B cell (primary cell): ENCODE results near the gene ADSS1. TPM values are rescaled to one million over a fixed set of nuclear protein-coding genes. Genes with fewer than 3 reads are reported as not detected.

ENCODE experiments used
- ATAC-seq: fragments of 200-7000 bp; cut with Tn5 transposase; one replicate; pipeline ENCODE4 v1.10.0; 2021; ENCODE audit warnings: low read depth, mild to moderate bottlenecking, moderate number of reproducible peaks, moderate library complexity
- CTCF ChIA-PET: fragments of 350-600 bp; sonication (Branson Sonifier 250); formaldehyde crosslinking; loops from one replicate; lab custom pipeline; 2021; ENCODE audit warnings: antibody characterized with exemption, inconsistent platforms; lab: Charles Lee
- POLR2A ChIA-PET: fragments of 350-600 bp; sonication (Branson Sonifier 250); formaldehyde crosslinking; loops from one replicate; lab custom pipeline; 2021; ENCODE audit warnings: antibody characterized with exemption; lab: Charles Lee
- DNase-seq: peaks from one replicate; pipeline ENCODE4 v3.0.0; 2013
- H2AFZ ChIP-seq: 2 replicates; pipeline ENCODE4 v1.6.1; 2012; ENCODE audit warnings: mild to moderate bottlenecking, low read depth, low read length; ENCODE audit not compliant: insufficient read depth, poor library complexity, severe bottlenecking
- H3K27ac ChIP-seq, 2 donors: 1 replicate in 1 of 2; 2 replicates in 1 of 2; pipeline ENCODE4 v1.5.1; 2012 to 2013; ENCODE audit warnings: low read length in 2 of 2, mild to moderate bottlenecking in 2 of 2, moderate library complexity in 1 of 2
- H3K27me3 ChIP-seq, 4 experiments: fragments of 200-600 bp in 1 of 4; sonication (generic) in 1 of 4; replicated peaks in 1 of 4; 1 replicate in 2 of 4; 2 replicates in 2 of 4; pipeline versions ENCODE4 v1.6.1 to v1.7.0; 2013 to 2016; ENCODE audit warnings: low read length in 3 of 4, mild to moderate bottlenecking in 2 of 4, mixed read lengths in 1 of 4, moderate library complexity in 1 of 4; ENCODE audit not compliant: insufficient read depth in 4 of 4, control insufficient read depth in 3 of 4; ENCODE audit errors: control extremely low read depth in 1 of 4
- H3K36me3 ChIP-seq, 2 experiments: replicated peaks in 1 of 2; 1 replicate in 1 of 2; 2 replicates in 1 of 2; pipeline versions ENCODE4 v1.6.1 to v1.7.1; 2013; ENCODE audit warnings: low read length in 1 of 2; ENCODE audit not compliant: insufficient read depth in 2 of 2, control insufficient read depth in 1 of 2; ENCODE audit errors: control extremely low read depth in 1 of 2, extremely low read depth in 1 of 2
- H3K4me1 ChIP-seq, 2 donors: fragments of 200-600 bp in 1 of 2; sonication (generic) in 1 of 2; 1 replicate in 1 of 2; 2 replicates in 1 of 2; pipeline versions ENCODE4 v1.5.1 to v1.6.1; 2013 to 2017; ENCODE audit warnings: low read length in 2 of 2; ENCODE audit not compliant: control insufficient read depth in 2 of 2, insufficient read depth in 2 of 2
- H3K4me2 ChIP-seq: replicated peaks from 2 replicates; pipeline ENCODE3; 2012; ENCODE audit warnings: mild to moderate bottlenecking, low read depth, low read length; ENCODE audit not compliant: poor library complexity, severe bottlenecking
- H3K4me3 ChIP-seq, 5 experiments: fragments of 200-600 bp in 1 of 5; sonication (generic) in 1 of 5; 1 replicate in 3 of 5; 2 replicates in 2 of 5; pipeline versions ENCODE4 v1.5.1 to v1.7.0; 2011 to 2016; ENCODE audit warnings: low read length in 4 of 5, mild to moderate bottlenecking in 4 of 5, low read depth in 2 of 5, control low read depth in 1 of 5, moderate library complexity in 1 of 5; ENCODE audit not compliant: insufficient read depth in 1 of 5; ENCODE audit errors: control extremely low read depth in 1 of 5, extremely low read depth in 1 of 5
- H3K79me2 ChIP-seq: fragments of 200-600 bp; sonication (generic); one replicate; pipeline ENCODE4 v1.6.0; 2016; ENCODE audit warnings: low read length; ENCODE audit not compliant: control insufficient read depth, insufficient read depth
- H3K9ac ChIP-seq: fragments of 200-600 bp; sonication (generic); 2 replicates; pipeline ENCODE4 v1.6.1; 2017; ENCODE audit warnings: mild to moderate bottlenecking, low read length, moderate library complexity
- H3K9me3 ChIP-seq, 3 donors: one replicate each; pipeline versions ENCODE4 v1.6.1 to v1.7.1; 2013; ENCODE audit warnings: low read length in 2 of 3; ENCODE audit not compliant: control insufficient read depth in 2 of 3, insufficient read depth in 1 of 3; ENCODE audit errors: control extremely low read depth in 1 of 3
- H4K20me1 ChIP-seq: 2 replicates; pipeline ENCODE4 v1.6.0; 2012; ENCODE audit warnings: mild to moderate bottlenecking, low read length; ENCODE audit not compliant: insufficient read depth, control insufficient read depth, poor library complexity, severe bottlenecking
- H3K27ac Mint-ChIP-seq: one replicate; pipeline ENCODE4 v1.8.0; 2021; ENCODE audit warnings: mixed read lengths
- H3K27me3 Mint-ChIP-seq: one replicate; pipeline ENCODE4 v1.8.0; 2021; ENCODE audit warnings: mixed read lengths
- H3K4me1 Mint-ChIP-seq: one replicate; pipeline ENCODE4 v1.8.0; 2021; ENCODE audit warnings: mixed read lengths
- H3K4me3 Mint-ChIP-seq: one replicate; pipeline ENCODE4 v1.8.0; 2021; ENCODE audit warnings: mixed read lengths
- H3K9me3 Mint-ChIP-seq: one replicate; pipeline ENCODE4 v1.8.0; 2022; ENCODE audit warnings: mixed read lengths; ENCODE audit not compliant: insufficient read depth
- EZH2 ChIP-seq: IDR thresholded peaks from 2 replicates; pipeline ENCODE4 v1.6.1; 2012; ENCODE audit warnings: borderline replicate concordance, low read depth, mild to moderate bottlenecking, moderate library complexity, low read length; ENCODE audit not compliant: insufficient read depth, poor library complexity, severe bottlenecking
- WGBS: methylation state at CpG from one replicate; pipeline ENCODE4 v1.1.5; 2013; ENCODE audit warnings: missing lambda C conversion rate; ENCODE audit not compliant: insufficient coverage; 5-methylcytosine and 5-hydroxymethylcytosine counted together
- intact Hi-C: fragments of 100-400 bp; cut with micrococcal nuclease; formaldehyde crosslinking; loops from one replicate; pipeline ENCODE4 v1.10.0; 2022
- polyA plus RNA-seq: library from polyadenylated mRNA; depleted of rRNA; stranded (reverse); fragments of >200 nt; gene quantifications from 2 replicates; pipeline ENCODE4 v1.2.3, GENCODE V29; 2012
- total RNA-seq, 2 donors: library from RNA; stranded (reverse); fragments of 120-200 nt in 1 of 2; gene quantifications; 1 replicate in 1 of 2; 2 replicates in 1 of 2; pipeline versions ENCODE4 v1.2.3 to v1.2.4, GENCODE V29; 2013 to 2022
- TF ChIP-seq, protein P1 (sequence below): fragments of 200-600 bp; IDR thresholded peaks from one replicate; pipeline ENCODE4 v1.8.0; 2022; ENCODE audit warnings: antibody characterized with exemption, mild to moderate bottlenecking

Gene ADSS1
- total and polyA plus RNA-seq, 2 donors (not counting 1 experiment from before 2014, with no cell fraction given): 0.33 to 1.7 TPM

GRCh38 chr14:104786726-104787675 lies 63.0 kb downstream of the ADSS1 start:
- Mint-ChIP-seq H3K27me3 (no peaks in the 10 kb centered on the region), H3K9me3 (no peaks in the 10 kb centered on the region), H3K27ac (no peak overlapping the region), H3K4me1 (peaks cover 3% of the 10 kb centered on the region), H3K4me3 (no peak overlapping the region)
- Histone ChIP-seq H3K36me3 (peaks cover 0 to 31% of the 10 kb centered on the region in 2 experiments), H3K4me3 (no peak overlapping the region), H3K9ac (no peak overlapping the region), H3K27ac (no peak overlapping the region), H3K4me1 (peaks cover 0 to 16% of the 10 kb centered on the region in 2 donors), H3K79me2 (peaks cover 70% of the 10 kb centered on the region), H3K4me2 (no peak overlapping the region), H2AFZ (no peak overlapping the region), H3K9me3 (no peaks in the 10 kb centered on the region), H4K20me1 (peaks cover 95% of the 10 kb centered on the region), H3K27me3 (no peaks in the 10 kb centered on the region)
- no peak for DNase-seq
- TF ChIP-seq, protein P1, sequence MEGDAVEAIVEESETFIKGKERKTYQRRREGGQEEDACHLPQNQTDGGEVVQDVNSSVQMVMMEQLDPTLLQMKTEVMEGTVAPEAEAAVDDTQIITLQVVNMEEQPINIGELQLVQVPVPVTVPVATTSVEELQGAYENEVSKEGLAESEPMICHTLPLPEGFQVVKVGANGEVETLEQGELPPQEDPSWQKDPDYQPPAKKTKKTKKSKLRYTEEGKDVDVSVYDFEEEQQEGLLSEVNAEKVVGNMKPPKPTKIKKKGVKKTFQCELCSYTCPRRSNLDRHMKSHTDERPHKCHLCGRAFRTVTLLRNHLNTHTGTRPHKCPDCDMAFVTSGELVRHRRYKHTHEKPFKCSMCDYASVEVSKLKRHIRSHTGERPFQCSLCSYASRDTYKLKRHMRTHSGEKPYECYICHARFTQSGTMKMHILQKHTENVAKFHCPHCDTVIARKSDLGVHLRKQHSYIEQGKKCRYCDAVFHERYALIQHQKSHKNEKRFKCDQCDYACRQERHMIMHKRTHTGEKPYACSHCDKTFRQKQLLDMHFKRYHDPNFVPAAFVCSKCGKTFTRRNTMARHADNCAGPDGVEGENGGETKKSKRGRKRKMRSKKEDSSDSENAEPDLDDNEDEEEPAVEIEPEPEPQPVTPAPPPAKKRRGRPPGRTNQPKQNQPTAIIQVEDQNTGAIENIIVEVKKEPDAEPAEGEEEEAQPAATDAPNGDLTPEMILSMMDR: no peak
- no peak for TF ChIP-seq EZH2
- ChIA-PET POLR2A (no interaction called here), CTCF (interaction anchor here (1.1 kb wide), 1 partner anchor 18 kb away, joined by 3 read pairs; no protein-coding TSS in a partner anchor)
- 88% methylated on average over 29 of the region's 30 CpGs for WGBS
- intact Hi-C loops: no loop called here
- ATAC-seq: no peak

- intact Hi-C loops: no loop called here
- Mint-ChIP-seq H3K4me1 (peaks cover 6% of the 10 kb centered on the region), H3K27me3 (no peaks in the 10 kb centered on the region), H3K4me3 (no peak overlapping the region), H3K9me3 (no peaks in the 10 kb centered on the region), H3K27ac (no peak overlapping the region)
- peaks cover 0 to 16% of the 10 kb centered on the region in 2 donors for H3K4me1 ChIP-seq
- 82% methylated on average over 7 of the region's 7 CpGs for WGBS
- ChIA-PET CTCF (interaction anchor here (1.1 to 1.3 kb wide), 2 partner anchors 17 to 19 kb away, joined by 3 to 4 read pairs; no protein-coding TSS in a partner anchor), POLR2A (no interaction called here)
- no peak overlapping the region for H3K4me3 ChIP-seq
- ATAC-seq: no peak
- peaks cover 78% of the 10 kb centered on the region for H3K79me2 ChIP-seq
- no peak overlapping the region for H3K9ac ChIP-seq
- H3K4me2 ChIP-seq: no peak overlapping the region
- no peak for TF ChIP-seq EZH2
- TF ChIP-seq, protein P1: no peak
- no peak overlapping the region for H2AFZ ChIP-seq
- no peaks in the 10 kb centered on the region for H3K27me3 ChIP-seq
- no peaks in the 10 kb centered on the region for H3K9me3 ChIP-seq
- H4K20me1 ChIP-seq: peaks cover 96% of the 10 kb centered on the region
- H3K36me3 ChIP-seq: peaks cover 0 to 33% of the 10 kb centered on the region in 2 experiments
- H3K27ac ChIP-seq: no peak overlapping the region
- no peak for DNase-seq
Observed at GRCh38 chr14:104787736-104788135, 63.7 kb downstream of the ADSS1 start.
